ENCODE measurements around the gene MUC4.
"Not testable (repeated sequence)": the region's sequence is repeated elsewhere in the genome, so short reads cannot be mapped to it uniquely, and the experiment has no call there.

Gene MUC4

GRCh38 chr3:195835791-195836190 is 24.1 kb upstream of the MUC4 start:
- DNase-seq (ENCODE audit: low read depth), result no peak

- no peak for DNase-seq (ENCODE audit: low read depth)
Observed at GRCh38 chr3:195834675-195835583, 23.2 kb upstream of the MUC4 start.

GRCh38 chr3:195829897-195830254 is 18.1 kb upstream of the MUC4 start:
- DNase-seq (ENCODE audit: low read depth), result no peak

- DNase-seq (ENCODE audit: low read depth), result no peak
Observed at GRCh38 chr3:195828762-195829161, 17.0 kb upstream of the MUC4 start.

- no peak for DNase-seq (ENCODE audit: low read depth)
Observed at GRCh38 chr3:195825857-195826804, 14.4 kb upstream of the MUC4 start.

GRCh38 chr3:195825191-195825588 is 13.5 kb upstream of the MUC4 start:
- no peak for DNase-seq (ENCODE audit: low read depth)

- DNase-seq (ENCODE audit: low read depth), result not testable (repeated sequence)
Observed at GRCh38 chr3:195824425-195825190, 12.9 kb upstream of the MUC4 start.

- DNase-seq (ENCODE audit: low read depth), result no peak
Observed at GRCh38 chr3:195823999-195824398, 12.3 kb upstream of the MUC4 start.

- DNase-seq (ENCODE audit: low read depth), result no peak
Observed at GRCh38 chr3:195823280-195823679, 11.6 kb upstream of the MUC4 start.

- no peak for DNase-seq (ENCODE audit: low read depth)
Observed at GRCh38 chr3:195822131-195822696, 10.5 kb upstream of the MUC4 start.

GRCh38 chr3:195821403-195822130 is 9.8 kb upstream of the MUC4 start:
- DNase-seq (ENCODE audit: low read depth), result no peak

- no peak for DNase-seq (ENCODE audit: low read depth)
Observed at GRCh38 chr3:195820901-195821300, 9.2 kb upstream of the MUC4 start.

GRCh38 chr3:195820186-195820585 is 8.5 kb upstream of the MUC4 start:
- no peak for DNase-seq (ENCODE audit: low read depth)

- DNase-seq (ENCODE audit: low read depth), result no peak
Observed at GRCh38 chr3:195818301-195818700, 6.6 kb upstream of the MUC4 start.

GRCh38 chr3:195817578-195818135 is 5.9 kb upstream of the MUC4 start:
- DNase-seq (ENCODE audit: low read depth), result no peak

- DNase-seq (ENCODE audit: low read depth), result not testable (repeated sequence)
Observed at GRCh38 chr3:195816276-195816913, 4.7 kb upstream of the MUC4 start.

- no peak for DNase-seq (ENCODE audit: low read depth)
Observed at GRCh38 chr3:195815169-195815771, 3.5 kb upstream of the MUC4 start.

GRCh38 chr3:195813916-195814640 is 2.3 kb upstream of the MUC4 start:
- DNase-seq (ENCODE audit: low read depth), result no peak

GRCh38 chr3:195812366-195812765 is 637 bp upstream of the MUC4 start:
- no peak for DNase-seq (ENCODE audit: low read depth)
